HG03558 (cell line): ENCODE results near the gene ATP2B3.

Experiments used
- ATAC-seq: cut with Tn5 transposase; IDR thresholded peaks from one replicate; pipeline ENCODE4 v1.9.1; 2021; ENCODE audit warnings: moderate number of reproducible peaks; ENCODE audit not compliant: unreplicated experiment; ENCODE audit errors: extremely low read depth

ATP2B3 gene

GRCh38 chrX:153530411-153531129, 13.1 kb downstream of the ATP2B3 start:
- ATAC-seq, result no peak

DNA sequence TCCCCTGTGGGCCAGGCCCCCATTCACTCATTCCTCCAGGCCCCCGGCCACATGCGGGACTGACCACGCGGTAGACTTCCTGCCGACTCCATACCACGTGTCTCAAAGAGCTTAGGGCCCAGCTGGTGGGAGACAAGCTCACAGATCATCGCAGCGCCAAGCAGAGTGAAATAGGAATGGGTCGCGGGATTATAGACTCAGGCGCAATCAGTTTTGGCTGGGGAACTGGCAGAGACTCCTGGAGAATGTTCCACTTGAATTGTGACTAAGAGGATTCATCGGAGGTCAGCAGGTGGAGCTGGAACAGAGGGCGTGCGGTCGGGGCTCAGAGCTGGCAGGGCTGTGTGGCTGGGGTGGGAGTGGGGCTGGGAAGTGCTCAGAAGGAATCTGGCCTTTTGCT, 15.6 kb downstream of the ATP2B3 start:
- ATAC-seq, result no peak

DNA sequence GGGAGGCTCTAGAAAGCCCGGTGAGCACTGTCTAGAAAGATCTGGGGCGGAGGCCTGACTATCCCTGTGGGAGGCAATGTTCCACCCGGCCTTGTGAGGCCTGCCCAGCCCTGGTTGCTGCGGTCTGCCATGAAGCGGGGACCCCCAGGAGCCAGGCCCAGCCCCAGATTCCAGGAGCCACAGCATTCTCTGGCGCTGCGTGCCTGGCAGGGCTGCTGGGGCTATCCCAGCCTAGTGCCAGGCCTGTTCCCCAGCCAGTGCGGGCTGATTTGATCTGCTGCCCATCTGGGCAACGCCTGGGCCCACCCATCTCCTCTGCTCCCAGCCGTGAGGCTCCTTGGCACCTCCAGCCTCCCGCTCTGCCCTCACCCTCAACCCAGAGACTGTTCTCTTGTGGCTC, 19.6 kb downstream of the ATP2B3 start:
- ATAC-seq, result no peak

DNA sequence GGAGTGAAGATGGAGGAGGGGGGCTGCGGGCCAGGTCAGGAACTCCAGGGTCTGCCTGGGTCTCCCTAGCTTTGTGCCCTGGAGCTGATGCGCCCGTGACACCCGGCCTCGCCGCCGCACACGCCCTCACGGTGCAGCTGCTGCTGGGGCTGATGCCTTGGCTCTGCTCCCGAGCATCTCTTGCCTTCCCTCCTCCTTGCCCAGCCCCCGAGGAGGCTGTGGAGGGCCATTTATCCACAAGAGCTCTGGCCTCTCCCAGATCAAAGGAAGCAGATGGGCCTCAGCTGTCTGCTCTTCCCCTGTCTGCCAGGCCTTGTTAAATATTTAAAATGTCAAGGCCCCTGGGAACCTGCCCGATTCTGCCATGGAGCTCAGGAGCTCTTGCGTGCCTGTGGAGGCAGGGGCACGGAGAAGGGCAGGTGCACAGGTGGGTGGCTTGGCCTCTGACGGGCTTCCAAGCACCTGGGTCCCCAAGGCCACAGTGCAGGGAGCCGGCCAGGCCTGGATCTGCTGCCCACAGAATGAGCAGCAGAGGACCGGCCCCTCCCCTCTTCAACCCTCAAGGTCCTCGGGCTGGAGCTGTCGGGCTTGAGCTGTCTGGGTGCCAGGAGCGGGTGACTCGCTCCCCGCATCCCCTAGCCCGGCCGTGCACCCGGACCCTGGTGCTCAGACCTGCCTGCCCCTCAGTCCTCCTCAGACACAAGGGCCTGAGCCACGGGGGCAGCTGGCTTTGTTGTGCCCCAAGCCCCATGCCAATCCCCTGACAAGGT, 20.3 kb downstream of the ATP2B3 start:
- ATAC-seq, result no peak

DNA sequence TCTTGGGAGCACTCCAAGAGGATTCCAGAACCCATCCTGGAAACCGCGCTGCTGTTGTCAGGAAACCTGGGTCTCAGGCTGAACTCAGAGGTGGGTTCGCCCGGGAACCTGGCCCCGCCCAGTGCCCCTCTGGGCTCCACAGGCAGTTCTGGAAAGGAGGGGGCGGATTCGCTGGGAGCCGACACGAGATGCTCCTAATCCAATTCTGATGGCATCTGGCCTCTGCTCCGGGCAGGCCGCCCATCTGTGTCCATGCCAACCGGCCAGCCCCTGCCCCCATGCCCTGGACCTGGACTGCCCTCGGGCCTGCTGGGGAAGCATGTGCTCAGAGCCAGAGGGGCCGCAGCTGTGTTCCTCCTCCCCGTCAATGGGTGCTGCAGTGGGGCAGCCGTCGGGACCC, 21.0 kb downstream of the ATP2B3 start:
- no peak for ATAC-seq

GRCh38 chrX:153539171-153539978, 21.9 kb downstream of the ATP2B3 start:
- ATAC-seq, result peak; percentile 70

GRCh38 chrX:153539979-153540358, 22.5 kb downstream of the ATP2B3 start:
- no peak for ATAC-seq

- no peak for ATAC-seq
These were observed 27.3 kb downstream of the ATP2B3 start for GRCh38 chrX:153544727-153545126.

DNA sequence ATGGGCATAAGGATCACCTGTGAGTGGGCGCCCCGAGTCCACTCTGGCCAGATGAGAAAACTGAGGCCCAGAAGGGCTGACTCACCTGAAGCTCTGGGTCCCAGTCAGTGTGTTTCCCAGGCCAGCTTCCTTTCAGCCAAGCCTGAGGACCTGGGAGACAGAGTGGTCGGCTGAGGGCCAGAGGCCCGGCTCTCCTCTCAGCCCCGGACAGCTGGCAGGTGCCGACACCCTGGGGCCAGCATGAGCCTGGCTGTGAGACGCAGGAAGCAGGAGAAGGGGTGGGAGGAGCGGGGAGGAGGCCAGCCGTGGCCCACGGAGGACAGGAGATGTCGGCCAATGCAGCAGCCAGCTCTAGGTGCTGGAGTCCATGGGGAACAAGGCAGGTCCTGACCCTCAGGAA, 28.9 kb downstream of the ATP2B3 start:
- ATAC-seq, result no peak

- ATAC-seq, result no peak
These were observed 29.8 kb downstream of the ATP2B3 start for GRCh38 chrX:153547195-153547594.

- no peak for ATAC-seq
These were observed 31.8 kb downstream of the ATP2B3 start for GRCh38 chrX:153549231-153549630.

- ATAC-seq, result no peak
These were observed 32.4 kb downstream of the ATP2B3 start for GRCh38 chrX:153549807-153550206.

- ATAC-seq, result no peak
These were observed 33.7 kb downstream of the ATP2B3 start for GRCh38 chrX:153551135-153551534.

GRCh38 chrX:153554519-153555167, 37.2 kb downstream of the ATP2B3 start:
- no peak for ATAC-seq

GRCh38 chrX:153556767-153557166, 39.3 kb downstream of the ATP2B3 start:
- ATAC-seq, result no peak

DNA sequence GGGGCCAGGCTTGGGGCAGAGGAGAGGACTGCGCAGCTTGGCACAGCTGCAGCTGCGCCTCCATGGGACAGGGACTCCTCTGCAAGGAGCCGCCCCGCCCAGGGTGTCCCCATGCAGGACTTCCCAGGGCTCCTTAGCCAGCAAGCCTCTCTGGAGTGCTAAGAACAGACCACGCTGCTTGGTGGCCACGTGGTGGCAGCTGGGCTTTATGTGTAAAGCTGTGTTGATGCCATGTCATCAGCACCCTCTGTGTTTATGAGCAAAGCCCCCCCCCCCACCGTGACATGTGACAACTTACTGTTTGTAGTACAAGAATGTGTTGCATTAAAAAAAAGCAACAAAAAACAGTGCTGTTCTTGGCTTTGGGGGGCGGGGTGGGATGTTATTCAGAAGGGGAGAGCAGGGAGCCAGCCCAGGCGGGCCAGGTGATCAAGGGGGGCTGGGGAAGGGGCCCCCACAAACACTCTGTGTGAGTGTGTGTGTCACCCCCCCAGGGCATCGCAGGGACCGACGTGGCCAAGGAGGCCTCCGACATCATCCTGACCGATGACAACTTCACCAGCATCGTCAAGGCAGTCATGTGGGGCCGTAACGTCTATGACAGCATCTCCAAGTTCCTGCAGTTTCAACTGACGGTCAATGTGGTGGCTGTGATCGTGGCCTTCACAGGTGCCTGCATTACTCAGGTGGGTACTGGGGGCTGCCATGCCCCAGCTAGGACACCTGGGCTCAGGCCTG, 40.3 kb downstream of the ATP2B3 start:
- no peak for ATAC-seq

DNA sequence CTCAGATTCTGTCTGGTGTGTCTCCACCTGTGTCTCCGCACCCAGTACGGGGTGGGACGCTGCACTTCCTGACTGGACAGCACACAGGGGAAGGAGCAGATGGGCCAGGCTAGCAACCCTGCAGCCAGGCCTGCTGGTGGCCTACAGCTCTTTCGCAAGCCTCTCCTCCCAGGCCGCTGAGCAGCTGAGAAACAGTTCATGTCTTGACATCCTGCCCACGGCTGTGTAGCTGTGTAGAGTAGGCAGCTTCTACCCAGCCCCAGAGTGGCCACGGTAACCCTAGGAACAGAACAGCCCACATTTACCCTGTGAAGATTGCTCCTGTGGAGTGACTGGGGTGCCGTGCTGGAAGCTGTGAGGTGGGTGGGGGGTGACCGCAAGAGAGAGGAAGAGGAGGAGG, 42.6 kb downstream of the ATP2B3 start:
- no peak for ATAC-seq

DNA sequence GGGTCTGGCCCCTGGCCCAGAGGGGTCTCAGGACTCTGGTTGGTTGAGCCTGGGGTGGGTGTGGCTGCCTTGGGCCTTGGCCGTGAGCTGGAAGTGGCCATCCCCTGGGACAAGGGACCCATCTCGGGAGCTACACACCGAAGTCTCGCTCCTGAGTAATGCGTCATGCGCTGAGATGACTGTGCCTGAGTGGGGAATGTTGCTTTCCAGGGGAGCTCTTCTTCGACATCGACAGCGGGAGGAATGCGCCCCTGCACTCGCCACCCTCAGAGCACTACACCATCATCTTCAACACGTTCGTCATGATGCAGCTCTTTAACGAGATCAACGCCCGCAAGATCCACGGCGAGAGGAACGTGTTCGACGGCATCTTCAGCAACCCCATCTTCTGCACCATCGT, 43.0 kb downstream of the ATP2B3 start:
- ATAC-seq, result no peak

DNA sequence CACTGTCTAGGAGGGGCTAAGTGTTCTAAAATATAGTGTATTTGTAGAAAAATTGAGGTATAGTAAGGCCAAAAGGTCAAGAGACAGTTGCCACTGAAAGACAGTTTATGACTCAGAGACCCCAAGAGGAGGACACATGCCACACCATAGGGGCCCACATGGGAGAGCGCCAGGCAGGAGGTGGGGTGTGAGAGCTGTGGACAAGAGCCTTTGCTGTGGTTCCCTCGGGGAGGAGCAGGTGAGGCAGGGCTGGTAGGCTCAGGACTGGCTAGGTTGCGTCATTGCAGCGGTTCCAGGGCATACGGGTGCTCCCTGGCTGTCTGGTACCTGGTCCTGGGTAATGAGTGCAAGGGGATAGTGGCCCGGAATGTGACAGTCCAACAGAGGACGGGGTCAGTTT, 43.9 kb downstream of the ATP2B3 start:
- no peak for ATAC-seq

GRCh38 chrX:153562546-153562945, 45.1 kb downstream of the ATP2B3 start:
- no peak for ATAC-seq
